Kidney epithelial cell (primary cell): ENCODE results near the gene LOXHD1. TPM values are rescaled to one million over a fixed set of nuclear protein-coding genes. Genes with fewer than 3 reads are reported as not detected.

Experiments
- DNase-seq: peaks from one replicate; pipeline ENCODE4 v3.0.0-alpha.2; 2010; ENCODE audit warnings: low read depth
- H3K27me3 ChIP-seq: 2 replicates; pipeline ENCODE4 v1.6.0; 2011; ENCODE audit warnings: low read length; ENCODE audit not compliant: control insufficient read depth, insufficient read depth
- H3K36me3 ChIP-seq: 2 replicates; pipeline ENCODE4 v1.5.1; 2011; ENCODE audit warnings: low read length; ENCODE audit not compliant: control insufficient read depth, insufficient read depth
- H3K4me3 ChIP-seq: 2 replicates; pipeline ENCODE4 v1.5.1; 2011; ENCODE audit warnings: low read depth, mild to moderate bottlenecking, control low read depth, low read length
- CTCF ChIP-seq: IDR thresholded peaks from 2 replicates; pipeline ENCODE4 v1.5.1; 2011; ENCODE audit warnings: mild to moderate bottlenecking, moderate library complexity, low read length, control low read depth, inconsistent platforms; ENCODE audit not compliant: insufficient read depth, poor library complexity, severe bottlenecking
- total RNA-seq: library from RNA; depleted of rRNA; stranded (reverse); fragments of >200 nt; gene quantifications from 2 replicates; pipeline ENCODE4 v1.2.3, GENCODE V29; 2015

LOXHD1 gene
- total RNA-seq, 1 donor from 2014 or later, result 0.08 TPM

DNA sequence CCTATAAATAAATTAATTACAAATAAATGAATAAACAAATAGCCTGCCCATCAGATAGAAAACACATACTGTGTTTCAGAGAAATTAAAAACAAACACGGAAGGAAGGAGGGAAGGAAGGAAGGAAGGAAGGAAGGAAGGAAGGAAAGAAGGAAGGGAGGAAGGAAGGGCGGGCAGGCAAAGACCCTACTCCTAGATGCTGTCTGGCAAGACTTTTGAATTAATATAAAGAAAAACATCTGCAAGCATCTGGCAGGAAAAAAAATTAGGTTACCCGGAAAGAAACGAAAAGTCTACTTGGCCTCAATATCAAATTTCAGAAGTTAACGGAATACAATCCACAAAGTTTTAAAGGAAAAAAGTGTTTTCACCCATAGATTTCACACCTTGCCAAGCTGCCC lies 49.1 kb downstream of the LOXHD1 start:
- TF ChIP-seq CTCF, result no peak
- DNase-seq, result no peak

DNA sequence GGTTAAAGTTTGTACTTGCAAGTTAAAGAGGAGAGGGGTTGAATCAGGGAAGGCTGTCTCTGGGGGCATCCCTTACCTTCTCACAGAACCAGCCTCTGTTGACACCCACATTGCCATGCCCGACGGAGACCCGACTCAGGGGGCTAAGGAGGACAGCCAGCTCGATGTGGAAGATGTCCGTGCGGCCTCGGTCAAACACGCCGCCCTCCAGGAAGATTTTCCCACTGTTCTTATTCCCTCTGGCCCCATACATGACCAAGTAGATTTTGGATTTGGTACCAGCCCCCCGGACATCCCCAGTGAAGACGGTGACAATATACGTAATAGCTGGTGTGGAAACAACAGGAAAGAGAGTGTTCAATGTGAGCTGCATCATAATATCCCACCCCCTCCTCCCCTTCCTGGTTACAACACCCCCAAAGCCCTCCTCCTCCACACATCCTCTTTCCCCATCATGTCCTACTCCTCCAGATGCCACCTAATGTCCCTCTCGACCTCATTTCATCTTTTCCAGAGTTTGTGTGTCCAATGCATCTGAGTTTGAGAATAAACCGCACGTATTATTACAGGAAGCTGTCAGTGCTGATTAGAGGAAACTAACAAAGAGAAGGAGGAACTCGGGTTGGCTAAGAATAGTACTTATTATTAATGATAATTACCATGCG lies 55.7 kb downstream of the LOXHD1 start:
- H3K27me3 ChIP-seq, result no peaks in the 10 kb centered on the region
- TF ChIP-seq CTCF, result no peak
- DNase-seq, result no peak
- no peak overlapping the region for H3K4me3 ChIP-seq
- H3K36me3 ChIP-seq, result no peaks in the 10 kb centered on the region

More for the DNA sequence above, 49.1 kb downstream of the LOXHD1 start:
- H3K27me3 ChIP-seq, result peaks cover 4% of the 10 kb centered on the region
- no peak overlapping the region for H3K4me3 ChIP-seq
- H3K36me3 ChIP-seq, result no peaks in the 10 kb centered on the region

DNA sequence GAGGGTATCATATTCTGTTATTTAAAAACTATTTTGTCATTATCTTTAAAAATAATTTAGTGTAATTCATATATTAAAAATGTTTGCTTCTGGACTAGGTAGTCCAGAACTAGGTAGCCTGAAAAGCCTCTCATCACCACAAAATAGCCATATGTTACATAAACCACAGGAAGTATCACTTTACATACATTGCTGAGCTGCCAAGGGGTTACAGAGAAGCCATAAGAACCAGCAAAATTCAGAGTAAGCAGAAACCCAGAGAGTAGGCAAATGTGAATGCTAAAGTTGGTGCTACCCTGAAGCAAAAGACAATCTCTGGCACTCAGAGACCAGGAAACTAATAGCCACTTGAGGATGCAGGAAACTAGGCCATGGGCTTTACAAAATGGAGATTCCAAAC lies 60.9 kb downstream of the LOXHD1 start:
- H3K27me3 ChIP-seq, result no peaks in the 10 kb centered on the region
- H3K36me3 ChIP-seq, result no peaks in the 10 kb centered on the region
- H3K4me3 ChIP-seq, result no peak overlapping the region
- TF ChIP-seq CTCF, result no peak
- DNase-seq, result no peak

DNA sequence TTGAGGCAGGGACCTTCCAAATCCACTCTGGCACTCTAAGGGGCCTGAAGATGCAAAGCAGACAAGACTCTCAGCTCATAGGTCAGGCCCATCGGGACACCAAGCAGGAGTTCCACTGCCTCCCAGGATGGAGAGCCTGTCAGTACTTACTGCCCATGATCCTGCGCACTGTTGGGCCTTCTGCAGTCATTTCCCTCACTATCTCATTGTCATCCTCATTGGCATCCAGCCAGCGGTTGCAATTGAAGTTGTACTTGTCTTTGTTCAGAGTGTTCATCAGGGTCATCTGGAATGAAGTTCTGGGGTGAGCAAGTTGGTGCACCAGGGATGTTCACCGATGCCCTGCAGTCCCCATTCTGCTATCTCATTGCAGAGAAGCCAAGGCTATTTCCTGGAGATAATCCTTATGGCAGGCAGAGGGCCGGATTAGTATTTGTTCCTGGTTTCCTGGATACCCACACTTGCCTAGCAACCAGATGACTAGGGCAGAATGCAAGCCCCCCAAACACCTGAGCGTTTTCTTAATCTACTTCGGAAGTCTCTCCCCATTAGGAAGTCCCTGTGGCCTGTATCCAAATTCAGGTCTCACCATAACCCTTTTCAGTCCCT lies 65.1 kb downstream of the LOXHD1 start:
- H3K27me3 ChIP-seq, result no peaks in the 10 kb centered on the region
- H3K4me3 ChIP-seq, result no peak overlapping the region
- no peak for TF ChIP-seq CTCF
- DNase-seq, result no peak
- H3K36me3 ChIP-seq, result no peaks in the 10 kb centered on the region

GRCh38 chr18:46590103-46590502 lies 66.9 kb downstream of the LOXHD1 start:
- no peaks in the 10 kb centered on the region for H3K36me3 ChIP-seq
- no peak overlapping the region for H3K4me3 ChIP-seq
- no peak for TF ChIP-seq CTCF
- no peaks in the 10 kb centered on the region for H3K27me3 ChIP-seq
- no peak for DNase-seq
